VCaP (cell line): ENCODE results near the gene NUP62.

Experiments
- H3K27ac ChIP-seq: fragments of 450-650 bp; 2 replicates; pipeline ENCODE4 v1.5.1; 2017
- CTCF ChIP-seq: fragments of 450-650 bp; conservative IDR thresholded peaks from 2 replicates; pipeline ENCODE4 v1.5.1; 2017; ENCODE audit warnings: mild to moderate bottlenecking, moderate library complexity

NUP62 gene

GRCh38 chr19:49891393-49891792 lies 37.9 kb downstream of the NUP62 start:
- H3K27ac ChIP-seq: no peak overlapping the region
- no peak for TF ChIP-seq CTCF

DNA sequence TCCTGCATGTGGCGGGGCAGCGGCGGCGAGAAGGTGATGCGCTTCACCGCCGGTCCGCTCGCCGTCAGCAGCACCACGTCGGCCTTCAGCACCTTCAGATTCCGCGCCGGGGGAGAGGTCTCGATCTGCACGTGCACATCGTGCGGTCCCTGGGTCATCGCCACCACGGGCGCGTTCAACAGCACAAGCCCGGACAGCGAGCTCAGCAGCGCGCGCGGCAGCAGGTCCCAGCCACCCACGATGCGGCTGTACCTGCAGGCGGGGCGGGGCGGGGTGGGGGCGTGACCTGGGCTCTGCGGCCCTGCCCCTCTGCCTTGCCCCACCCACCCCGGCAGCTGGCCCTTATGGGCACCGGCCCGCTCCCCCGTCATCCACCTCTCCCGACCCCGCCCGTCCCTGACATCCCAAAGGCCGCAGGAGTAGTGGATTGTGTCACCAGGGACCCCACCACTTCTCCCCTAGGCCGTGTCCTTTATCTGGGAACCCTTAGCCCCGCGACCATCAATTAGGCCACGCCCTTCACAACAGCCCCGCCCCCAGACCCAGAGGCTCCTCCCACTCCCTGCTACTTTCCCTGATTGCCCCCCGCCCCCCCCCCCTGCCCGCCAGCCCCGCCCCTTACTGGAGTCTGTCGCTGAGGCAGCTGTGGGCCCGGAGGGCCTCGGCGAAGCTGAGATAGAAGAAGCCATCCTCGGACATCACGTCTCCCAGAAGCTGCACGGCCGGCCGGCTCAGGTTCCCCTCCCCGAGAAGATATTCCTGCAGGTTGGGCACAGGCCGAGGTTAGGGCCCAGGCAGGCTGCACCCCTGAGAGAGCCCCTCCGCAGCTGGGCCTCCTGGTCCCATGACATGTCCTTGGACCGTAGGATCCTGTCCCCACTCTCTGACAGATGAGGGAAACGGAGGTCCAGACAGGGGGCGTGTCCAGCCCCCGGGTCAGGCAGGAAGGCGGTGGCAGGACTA lies 38.7 kb downstream of the NUP62 start:
- TF ChIP-seq CTCF: peak; percentile 46
- no peak overlapping the region for H3K27ac ChIP-seq

DNA sequence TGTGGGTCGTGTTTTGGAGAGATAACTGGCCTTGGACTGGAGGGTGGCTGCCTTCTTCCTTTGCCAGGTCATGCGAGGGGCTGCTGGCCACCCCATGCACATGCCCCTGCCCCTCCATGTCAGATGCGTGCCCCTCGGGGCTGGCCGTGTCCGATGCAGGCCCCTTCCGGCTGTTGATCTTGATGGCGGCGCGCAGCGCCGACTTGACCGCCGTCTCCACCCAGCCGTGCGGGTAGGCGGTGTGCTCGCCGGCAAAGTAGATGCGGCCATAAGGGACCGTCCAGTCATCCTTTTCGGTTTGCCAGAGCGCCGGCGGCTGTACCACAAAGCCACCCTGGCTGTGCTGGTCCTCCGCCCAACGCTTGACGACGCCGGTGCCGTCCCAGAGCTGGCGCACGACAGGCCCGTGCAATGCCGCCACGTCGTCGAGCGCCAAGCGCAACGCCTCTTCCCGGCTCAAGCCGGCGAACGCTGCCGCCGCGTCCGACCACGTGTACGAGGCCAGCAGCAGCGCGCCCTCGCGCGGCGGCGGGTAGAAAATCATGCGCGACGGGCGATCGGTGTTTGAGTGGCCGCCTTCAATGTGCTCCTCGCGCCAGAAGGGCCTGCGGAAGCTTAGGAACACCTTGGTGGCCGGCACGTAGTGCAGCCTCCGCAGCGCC lies 39.5 kb downstream of the NUP62 start:
- peak; percentile 71 for TF ChIP-seq CTCF
- no peak overlapping the region for H3K27ac ChIP-seq

GRCh38 chr19:49889038-49889686 lies 40.1 kb downstream of the NUP62 start:
- no peak for TF ChIP-seq CTCF

DNA sequence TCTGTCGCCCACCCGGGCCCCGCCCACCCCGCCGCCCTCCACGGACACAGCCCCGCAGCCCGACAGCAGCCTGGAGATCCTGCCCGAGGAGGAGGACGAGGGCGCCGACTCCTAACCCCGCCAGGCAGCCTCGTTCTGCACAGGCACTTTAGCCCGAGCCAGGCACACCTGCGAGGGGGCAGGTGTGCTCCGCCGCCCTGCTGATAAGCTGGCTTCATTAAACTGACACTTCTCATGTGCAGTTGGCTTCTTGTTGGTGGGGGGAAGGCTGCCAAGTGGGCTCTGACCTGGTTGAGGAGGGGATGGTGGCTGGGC lies 40.8 kb downstream of the NUP62 start:
- no peak for TF ChIP-seq CTCF
- H3K27ac ChIP-seq: no peak overlapping the region

More at GRCh38 chr19:49889038-49889686, 40.1 kb downstream of the NUP62 start:
- H3K27ac ChIP-seq: no peak overlapping the region

DNA sequence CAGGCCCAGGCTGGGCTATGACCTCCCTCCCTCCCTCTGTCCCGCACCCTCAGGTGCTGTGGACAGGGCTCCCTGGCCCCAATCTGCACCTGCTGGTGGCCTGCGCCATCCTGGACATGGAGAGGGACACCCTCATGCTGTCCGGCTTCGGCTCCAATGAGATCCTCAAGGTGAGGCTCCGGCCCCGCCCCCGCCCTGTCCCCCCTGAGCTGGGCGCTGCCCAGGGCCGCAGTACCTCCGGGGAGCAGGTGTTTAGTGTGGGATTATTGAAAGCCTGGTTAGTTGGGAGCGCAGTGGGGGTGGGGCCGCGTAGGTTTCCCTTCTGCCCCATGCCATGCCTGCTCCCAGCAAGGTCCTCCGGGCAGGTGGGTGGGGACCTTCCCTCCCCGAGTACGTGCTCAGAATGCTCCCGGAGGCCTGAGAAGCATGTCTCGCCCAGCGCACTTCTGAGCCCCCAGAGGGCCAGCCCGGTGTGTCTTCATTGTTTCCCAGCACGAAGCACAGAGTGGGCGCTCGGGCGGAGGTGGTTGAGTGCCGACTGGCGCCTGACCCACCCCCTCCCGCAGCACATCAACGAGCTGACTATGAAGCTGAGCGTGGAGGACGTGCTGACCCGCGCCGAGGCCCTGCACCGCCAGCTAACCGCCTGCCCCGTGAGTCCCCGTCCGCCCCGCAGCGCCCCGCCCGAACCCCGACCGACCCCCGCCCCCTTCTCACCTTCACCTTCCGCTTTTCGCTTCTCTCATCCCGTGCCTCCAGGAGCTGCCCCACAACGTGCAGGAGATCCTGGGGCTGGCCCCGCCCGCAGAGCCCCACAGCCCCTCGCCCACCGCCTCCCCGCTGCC lies 41.4 kb downstream of the NUP62 start:
- H3K27ac ChIP-seq: no peak overlapping the region
- no peak for TF ChIP-seq CTCF
